Tibial nerve (tissue), 4 donors: ENCODE results near the gene DNAJC6. TPM values are rescaled to one million over a fixed set of nuclear protein-coding genes. Genes with fewer than 3 reads are reported as not detected.

Experiments used
- DNase-seq, 2 donors: peaks; one replicate each; pipeline ENCODE4 v3.0.0-alpha.2; 2019; ENCODE audit warnings: low spot score in 2 of 2
- H3K27ac ChIP-seq, 4 donors: fragments of 200-600 bp; sonication (generic) in 3 of 4; one replicate each; pipeline ENCODE4 v1.5.1; 2017 to 2019; ENCODE audit warnings: mild to moderate bottlenecking in 1 of 4
- H3K27me3 ChIP-seq, 2 donors: fragments of 200-600 bp; sonication (generic) in 1 of 2; one replicate each; pipeline versions ENCODE4 v1.5.1 to v1.6.0; 2017 to 2019
- H3K36me3 ChIP-seq, 3 donors: fragments of 200-600 bp; sonication (generic); one replicate each; pipeline ENCODE4 v1.5.1; 2018 to 2019
- H3K4me1 ChIP-seq, 4 donors: fragments of 200-600 bp; sonication (generic) in 3 of 4; one replicate each; pipeline ENCODE4 v1.5.1; 2017 to 2019
- H3K4me3 ChIP-seq, 4 donors: fragments of 200-600 bp; sonication (generic) in 3 of 4; one replicate each; pipeline ENCODE4 v1.5.1; 2017 to 2019; ENCODE audit warnings: mild to moderate bottlenecking in 1 of 4, moderate library complexity in 1 of 4
- H3K9me3 ChIP-seq, 4 donors: fragments of 200-600 bp; sonication (generic) in 3 of 4; one replicate each; pipeline ENCODE4 v1.5.1; 2017 to 2019
- CTCF ChIP-seq, 5 experiments: fragments of 200-600 bp in 3 of 5; fragments of 450-650 bp in 2 of 5; sonication (generic) in 3 of 5; IDR thresholded peaks; one replicate each; pipeline ENCODE4 v1.5.1; 2016 to 2019; ENCODE audit warnings: antibody characterized with exemption in 5 of 5, mild to moderate bottlenecking in 3 of 5, moderate library complexity in 2 of 5
- EP300 ChIP-seq, 2 donors: sonication (generic); formaldehyde crosslinking; IDR thresholded peaks; one replicate each; pipeline ENCODE4 v1.6.1; 2017; ENCODE audit warnings: antibody characterized with exemption in 2 of 2, mild to moderate bottlenecking in 1 of 2
- POLR2A ChIP-seq, 2 donors: fragments of 450-650 bp; IDR thresholded peaks; one replicate each; pipeline ENCODE4 v1.6.1; 2017; ENCODE audit warnings: antibody characterized with exemption in 2 of 2, mild to moderate bottlenecking in 2 of 2, moderate library complexity in 2 of 2
- WGBS, 2 donors: methylation state at CpG; one replicate each; pipeline ENCODE4 v1.1.5; 2018; 5-methylcytosine and 5-hydroxymethylcytosine counted together
- total RNA-seq, 4 donors: library from RNA; depleted of rRNA; stranded (reverse); fragments of >200 nt; gene quantifications; one replicate each; pipeline ENCODE4 v1.1.0, GENCODE V29; 2016

DNAJC6 gene
- total RNA-seq, 4 donors from 2014 or later: 11.4 to 19.2 (median 16.9) TPM

- H3K4me1 ChIP-seq: no peaks in the 10 kb centered on the region
- peaks cover 0 to 16% (median 0%) of the 10 kb centered on the region in 4 donors for H3K9me3 ChIP-seq
- TF ChIP-seq CTCF (IDR thresholded peaks at IDR 0.05) (no peak), EP300 (IDR thresholded peaks at IDR 0.05) (no peak), POLR2A (IDR thresholded peaks at IDR 0.05) (no peak)
- H3K27me3 ChIP-seq: no peaks in the 10 kb centered on the region
- no peak overlapping the region for H3K4me3 ChIP-seq
- DNase-seq: no peak
- WGBS, 2 donors: 49 to 55% methylated on average over 2 of the region's 2 CpGs
- H3K36me3 ChIP-seq: peaks cover 0 to 7% (median 0%) of the 10 kb centered on the region in 3 donors
- H3K27ac ChIP-seq: no peak overlapping the region
Observed at GRCh38 chr1:65321879-65322278, 12.5 kb downstream of the DNAJC6 start.

GRCh38 chr1:65323246-65323645, 13.9 kb downstream of the DNAJC6 start:
- Histone ChIP-seq H3K4me3 (no peak overlapping the region), H3K27ac (no peak overlapping the region), H3K9me3 (peaks cover 0 to 16% (median 0%) of the 10 kb centered on the region in 4 donors), H3K36me3 (peaks cover 0 to 7% (median 0%) of the 10 kb centered on the region in 3 donors), H3K4me1 (no peaks in the 10 kb centered on the region), H3K27me3 (no peaks in the 10 kb centered on the region)
- WGBS, 2 donors: 72 to 80% methylated on average over 5 of the region's 5 CpGs
- no peak for TF ChIP-seq CTCF (IDR thresholded peaks at IDR 0.05)
- TF ChIP-seq EP300 (IDR thresholded peaks at IDR 0.05): no peak
- TF ChIP-seq POLR2A (IDR thresholded peaks at IDR 0.05): no peak
- DNase-seq: no peak

- no peak overlapping the region for H3K4me3 ChIP-seq
- no peaks in the 10 kb centered on the region for H3K9me3 ChIP-seq
- WGBS, 2 donors: 64% methylated on average over 1 of the region's 1 CpG
- H3K27ac ChIP-seq: no peak overlapping the region
- H3K27me3 ChIP-seq: no peaks in the 10 kb centered on the region
- TF ChIP-seq CTCF (IDR thresholded peaks at IDR 0.05): no peak
- TF ChIP-seq EP300 (IDR thresholded peaks at IDR 0.05): no peak
- TF ChIP-seq POLR2A (IDR thresholded peaks at IDR 0.05): no peak
- no peaks in the 10 kb centered on the region for H3K36me3 ChIP-seq
- H3K4me1 ChIP-seq: no peaks in the 10 kb centered on the region
- no peak for DNase-seq
Observed at GRCh38 chr1:65330021-65330420, 20.7 kb downstream of the DNAJC6 start.

- no peak for DNase-seq
- 87 to 88% methylated on average over 6 of the region's 6 CpGs for WGBS, 2 donors
- TF ChIP-seq POLR2A (IDR thresholded peaks at IDR 0.05): no peak
- TF ChIP-seq CTCF (IDR thresholded peaks at IDR 0.05): no peak
- no peak for TF ChIP-seq EP300 (IDR thresholded peaks at IDR 0.05)
Observed at GRCh38 chr1:65330822-65331221, 21.5 kb downstream of the DNAJC6 start.

GRCh38 chr1:65332821-65333220, 23.5 kb downstream of the DNAJC6 start:
- no peak for DNase-seq
- Histone ChIP-seq H3K27me3 (no peaks in the 10 kb centered on the region), H3K36me3 (no peaks in the 10 kb centered on the region), H3K27ac (no peak overlapping the region), H3K9me3 (no peaks in the 10 kb centered on the region), H3K4me1 (no peaks in the 10 kb centered on the region), H3K4me3 (no peak overlapping the region)
- WGBS, 2 donors: 50 to 58% methylated on average over 1 of the region's 1 CpG
- TF ChIP-seq POLR2A (IDR thresholded peaks at IDR 0.05) (no peak), CTCF (IDR thresholded peaks at IDR 0.05) (no peak), EP300 (IDR thresholded peaks at IDR 0.05) (no peak)

More at GRCh38 chr1:65330822-65331221, 21.5 kb downstream of the DNAJC6 start:
- no peak overlapping the region for H3K27ac ChIP-seq
- H3K4me3 ChIP-seq: no peak overlapping the region
- no peaks in the 10 kb centered on the region for H3K9me3 ChIP-seq
- H3K4me1 ChIP-seq: no peaks in the 10 kb centered on the region
- H3K27me3 ChIP-seq: no peaks in the 10 kb centered on the region
- H3K36me3 ChIP-seq: no peaks in the 10 kb centered on the region
